T-helper 1 cell treated with Interleukin-12 subunit alpha and Interleukin-12 subunit beta and Interleukin-4 antibody, amounts not matched to agents 30 μg/mL and 1 μg/mL, for 36 hours (primary cell): ENCODE measurements around the gene EDDM13.

Experiments
- H3K27ac Mint-ChIP-seq: one replicate; pipeline ENCODE4 v1.8.0; 2021; ENCODE audit warnings: mild to moderate bottlenecking, mixed read lengths
- H3K27me3 Mint-ChIP-seq: one replicate; pipeline ENCODE4 v1.8.0; 2021; ENCODE audit warnings: low read depth, mixed read lengths
- H3K36me3 Mint-ChIP-seq: one replicate; pipeline ENCODE4 v1.8.0; 2021; ENCODE audit warnings: low read depth, mixed read lengths
- H3K4me1 Mint-ChIP-seq: one replicate; pipeline ENCODE4 v1.8.0; 2021; ENCODE audit warnings: low read depth, mixed read lengths
- H3K4me3 Mint-ChIP-seq: one replicate; pipeline ENCODE4 v1.8.0; 2021; ENCODE audit warnings: mild to moderate bottlenecking, moderate library complexity, mixed read lengths
- H3K9me3 Mint-ChIP-seq: one replicate; pipeline ENCODE4 v1.8.0; 2021; ENCODE audit warnings: mixed read lengths

The EDDM13 gene

GRCh38 chr19:56308792-56309191, 36.2 kb downstream of the EDDM13 start:
- Mint-ChIP-seq H3K36me3 (peaks cover 7% of the 10 kb centered on the region), H3K27ac (no peak overlapping the region), H3K4me3 (no peak overlapping the region), H3K9me3 (no peaks in the 10 kb centered on the region), H3K27me3 (no peaks in the 10 kb centered on the region), H3K4me1 (peaks cover 11% of the 10 kb centered on the region)

DNA sequence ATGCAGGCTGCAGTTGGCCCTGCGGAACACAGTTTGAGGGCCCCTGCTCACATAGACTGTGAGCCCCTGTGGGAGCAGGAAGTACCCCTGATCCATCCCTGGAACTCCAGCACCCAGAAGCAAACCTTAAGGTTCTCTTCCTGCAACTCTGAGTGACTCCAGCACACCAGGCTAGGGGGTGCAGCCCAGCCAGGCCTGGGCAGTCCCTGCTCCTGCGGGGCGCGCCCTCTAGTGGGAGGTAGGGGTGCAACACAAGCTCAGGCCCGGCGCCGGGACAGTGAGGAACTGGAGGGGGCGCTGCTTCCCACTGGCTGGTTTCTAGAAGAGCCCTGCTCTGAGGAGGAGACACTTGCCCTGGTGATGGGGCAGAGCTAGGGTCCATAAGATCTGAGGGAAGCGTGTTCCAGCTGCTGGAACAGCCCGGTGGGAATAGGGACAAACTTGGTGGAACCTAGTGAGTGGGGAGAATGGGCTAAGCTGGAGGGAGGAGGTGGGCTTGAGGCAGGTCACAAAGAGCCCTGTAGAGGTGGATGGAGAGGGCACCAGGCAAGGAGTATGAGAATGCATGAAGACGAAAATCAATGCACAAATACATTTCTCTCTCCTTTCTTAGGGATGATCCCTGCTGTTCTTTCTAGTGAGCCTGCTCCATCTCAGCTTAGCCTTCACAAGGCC, 37.1 kb downstream of the EDDM13 start:
- Mint-ChIP-seq H3K27ac (no peak overlapping the region), H3K4me1 (peaks cover 13% of the 10 kb centered on the region), H3K27me3 (no peaks in the 10 kb centered on the region), H3K36me3 (peaks cover 7% of the 10 kb centered on the region), H3K4me3 (no peak overlapping the region), H3K9me3 (no peaks in the 10 kb centered on the region)

GRCh38 chr19:56310462-56310861, 37.9 kb downstream of the EDDM13 start:
- Mint-ChIP-seq H3K9me3 (no peaks in the 10 kb centered on the region), H3K36me3 (peaks cover 7% of the 10 kb centered on the region), H3K4me1 (peaks cover 13% of the 10 kb centered on the region), H3K27me3 (no peaks in the 10 kb centered on the region), H3K4me3 (no peak overlapping the region), H3K27ac (no peak overlapping the region)

DNA sequence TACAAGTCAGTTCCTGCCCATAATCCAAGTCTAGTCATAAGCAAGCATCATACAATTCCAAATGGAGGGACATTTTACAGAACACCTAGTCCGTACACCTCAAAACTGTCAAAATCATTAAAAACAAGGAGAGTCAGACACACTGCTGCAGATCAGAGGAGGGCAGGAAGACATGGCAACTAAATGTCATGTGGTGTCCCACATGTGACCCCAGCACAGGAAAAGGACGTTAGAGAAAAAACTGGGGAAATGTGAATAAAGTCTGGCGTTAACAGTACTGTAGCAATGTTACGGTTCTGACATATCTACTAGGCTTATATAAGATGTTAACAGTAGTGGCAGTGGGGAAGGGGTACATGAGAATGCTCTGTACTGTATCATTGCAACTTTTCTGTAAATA, 39.8 kb downstream of the EDDM13 start:
- no peaks in the 10 kb centered on the region for H3K27me3 Mint-ChIP-seq
- H3K9me3 Mint-ChIP-seq: no peaks in the 10 kb centered on the region
- H3K4me3 Mint-ChIP-seq: peak overlapping the region; percentile 34
- H3K4me1 Mint-ChIP-seq: peaks cover 13% of the 10 kb centered on the region
- H3K36me3 Mint-ChIP-seq: peaks cover 7% of the 10 kb centered on the region
- H3K27ac Mint-ChIP-seq: peak overlapping the region; percentile 36

DNA sequence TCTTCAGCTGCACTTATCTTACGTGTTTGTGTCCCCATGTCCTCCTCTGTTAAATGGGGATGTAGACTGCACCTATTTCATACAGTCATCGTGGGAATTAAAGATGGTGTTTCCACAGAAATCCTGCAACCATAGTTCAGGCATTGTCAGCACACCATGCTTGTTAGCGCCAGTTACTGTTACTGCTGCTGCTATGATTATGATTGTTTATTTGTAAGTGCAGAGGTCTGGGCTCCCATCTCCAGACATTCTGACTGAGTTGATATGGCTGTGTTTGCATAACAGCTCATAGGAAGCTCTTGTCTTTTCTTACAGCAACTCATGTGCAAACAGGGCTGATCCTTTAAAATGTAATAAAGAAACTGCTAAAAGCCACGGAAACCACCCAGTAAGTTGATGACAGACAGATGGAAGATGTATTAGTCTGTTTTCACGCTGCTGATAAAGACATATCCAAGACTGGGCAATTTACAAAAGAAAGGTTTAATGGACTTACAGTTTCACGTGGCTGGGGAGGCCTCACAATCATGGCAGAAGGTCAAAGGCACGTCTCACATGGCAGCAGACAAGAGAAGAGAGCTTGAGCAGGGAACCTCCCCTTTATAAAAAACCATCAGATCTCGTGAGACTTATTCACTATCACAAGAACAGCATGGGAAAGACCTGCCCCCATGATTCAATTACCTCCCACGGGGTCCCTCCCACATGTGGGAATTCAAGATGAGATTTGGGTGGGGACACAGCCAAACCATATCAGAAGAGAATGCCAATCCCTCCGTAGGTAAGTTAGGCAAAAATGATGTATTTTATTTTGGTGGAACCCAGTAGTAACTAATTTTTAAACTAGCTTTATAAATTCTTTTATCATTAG, 40.5 kb downstream of the EDDM13 start:
- Mint-ChIP-seq H3K4me3 (peak overlapping the region; percentile 96), H3K4me1 (peaks cover 13% of the 10 kb centered on the region), H3K27ac (peak overlapping the region; percentile 99), H3K9me3 (no peaks in the 10 kb centered on the region), H3K27me3 (no peaks in the 10 kb centered on the region), H3K36me3 (peaks cover 7% of the 10 kb centered on the region)

- peak overlapping the region; percentile 96 for H3K4me3 Mint-ChIP-seq
- H3K36me3 Mint-ChIP-seq: peaks cover 7% of the 10 kb centered on the region
- no peaks in the 10 kb centered on the region for H3K9me3 Mint-ChIP-seq
- no peaks in the 10 kb centered on the region for H3K27me3 Mint-ChIP-seq
- peak overlapping the region; percentile 99 for H3K27ac Mint-ChIP-seq
- H3K4me1 Mint-ChIP-seq: peaks cover 13% of the 10 kb centered on the region
Measured at GRCh38 chr19:56314018-56314380, 41.5 kb downstream of the EDDM13 start.

GRCh38 chr19:56314381-56315076, 42.0 kb downstream of the EDDM13 start, which contains the start of gene ZSCAN5A:
ZSCAN5A (minus strand) TSS chr19:56314839; CDS start chr19:56225046, 89,793 bp downstream.
- peak within 1 kb of the TSS; percentile 99 for H3K27ac Mint-ChIP-seq
- no peaks in the 10 kb centered on the region for H3K27me3 Mint-ChIP-seq
- H3K9me3 Mint-ChIP-seq: no peaks in the 10 kb centered on the region
- peak within 1 kb of the TSS; percentile 96 for H3K4me3 Mint-ChIP-seq
- H3K36me3 Mint-ChIP-seq: peaks cover 7% of the 10 kb centered on the region
- H3K4me1 Mint-ChIP-seq: peaks cover 13% of the 10 kb centered on the region

DNA sequence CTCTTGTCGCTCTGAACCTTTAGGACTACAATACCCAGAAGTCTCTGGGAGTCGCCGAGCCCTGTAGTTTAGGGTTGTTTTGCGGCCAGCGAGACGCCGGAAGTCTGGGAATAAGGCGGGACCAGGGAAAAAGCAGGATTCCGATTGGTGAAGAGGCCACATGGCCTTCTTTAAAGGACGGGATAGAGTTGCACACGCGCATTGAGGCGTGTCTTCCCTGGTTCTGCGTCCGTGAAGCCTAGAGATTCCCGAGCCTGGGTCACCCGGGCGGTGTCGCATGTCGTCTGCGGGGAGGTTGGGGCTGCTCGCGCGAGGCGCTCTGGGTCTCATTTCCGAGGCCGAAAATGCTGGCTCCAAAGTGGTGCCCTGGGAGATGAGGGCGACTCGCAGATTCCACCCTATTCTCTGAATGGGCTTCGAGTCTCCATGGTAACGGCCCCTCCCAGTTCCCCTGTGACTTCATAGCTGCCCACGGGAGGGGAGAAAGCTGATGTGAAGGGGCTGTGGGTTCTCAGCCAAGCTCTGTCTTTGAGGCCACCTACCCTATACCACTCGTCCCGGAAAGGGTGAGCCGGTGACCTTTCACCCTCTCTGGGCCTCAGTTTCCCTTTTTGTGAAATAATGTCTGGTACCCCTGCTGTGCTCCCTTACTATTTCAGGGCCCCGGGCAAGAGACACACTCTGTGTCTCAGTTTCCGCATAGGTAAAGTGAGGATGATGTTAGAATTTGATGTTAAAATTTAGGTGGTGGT, 42.7 kb downstream of the EDDM13 start:
- Mint-ChIP-seq H3K36me3 (peaks cover 7% of the 10 kb centered on the region), H3K4me1 (peaks cover 13% of the 10 kb centered on the region), H3K27ac (peak overlapping the region; percentile 99), H3K9me3 (no peaks in the 10 kb centered on the region), H3K4me3 (peak overlapping the region; percentile 96), H3K27me3 (no peaks in the 10 kb centered on the region)

DNA sequence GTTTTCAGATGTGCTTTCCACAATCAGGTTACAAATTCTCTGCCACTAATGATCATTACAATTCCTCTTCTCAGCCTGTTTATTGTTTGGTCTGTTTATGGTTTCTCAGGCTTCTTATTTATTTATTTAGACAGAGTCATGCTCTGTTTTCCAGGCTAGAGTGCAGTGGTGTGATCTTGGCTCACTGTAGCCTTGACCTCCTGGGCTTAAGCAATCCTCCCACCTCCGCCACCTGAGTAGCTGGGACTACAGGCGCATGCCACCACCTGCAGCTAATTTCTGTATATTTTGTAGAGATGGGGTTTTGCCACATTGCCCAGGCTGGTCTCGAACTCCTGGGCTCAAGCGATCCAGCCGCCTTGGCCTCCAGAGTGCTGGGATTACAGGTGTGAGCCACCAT, 44.2 kb downstream of the EDDM13 start:
- H3K4me3 Mint-ChIP-seq: no peak overlapping the region
- H3K27ac Mint-ChIP-seq: no peak overlapping the region
- H3K9me3 Mint-ChIP-seq: no peaks in the 10 kb centered on the region
- H3K36me3 Mint-ChIP-seq: peaks cover 3% of the 10 kb centered on the region
- H3K4me1 Mint-ChIP-seq: peaks cover 13% of the 10 kb centered on the region
- no peaks in the 10 kb centered on the region for H3K27me3 Mint-ChIP-seq

DNA sequence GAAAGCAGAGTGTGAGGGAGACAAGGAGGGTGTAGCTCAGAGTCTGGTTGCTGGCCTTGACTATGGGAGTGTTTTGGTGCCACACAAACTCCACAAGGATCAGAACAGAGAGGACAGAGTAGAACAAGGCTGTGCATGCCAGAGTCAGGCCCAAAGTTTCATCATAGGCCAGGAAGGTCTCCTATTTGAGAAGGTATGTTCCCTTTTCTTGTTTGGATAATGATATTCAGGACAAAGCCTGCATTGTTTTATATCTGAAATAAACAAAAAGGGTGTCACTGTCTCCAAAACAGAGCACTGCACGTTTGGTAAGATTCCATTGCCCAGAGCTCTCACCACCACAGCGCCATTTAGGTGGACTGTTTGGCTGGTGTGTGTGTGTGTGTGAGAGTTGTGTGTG, 45.2 kb downstream of the EDDM13 start:
- no peaks in the 10 kb centered on the region for H3K27me3 Mint-ChIP-seq
- H3K4me1 Mint-ChIP-seq: peaks cover 11% of the 10 kb centered on the region
- H3K36me3 Mint-ChIP-seq: no peaks in the 10 kb centered on the region
- H3K4me3 Mint-ChIP-seq: no peak overlapping the region
- no peak overlapping the region for H3K27ac Mint-ChIP-seq
- no peaks in the 10 kb centered on the region for H3K9me3 Mint-ChIP-seq

DNA sequence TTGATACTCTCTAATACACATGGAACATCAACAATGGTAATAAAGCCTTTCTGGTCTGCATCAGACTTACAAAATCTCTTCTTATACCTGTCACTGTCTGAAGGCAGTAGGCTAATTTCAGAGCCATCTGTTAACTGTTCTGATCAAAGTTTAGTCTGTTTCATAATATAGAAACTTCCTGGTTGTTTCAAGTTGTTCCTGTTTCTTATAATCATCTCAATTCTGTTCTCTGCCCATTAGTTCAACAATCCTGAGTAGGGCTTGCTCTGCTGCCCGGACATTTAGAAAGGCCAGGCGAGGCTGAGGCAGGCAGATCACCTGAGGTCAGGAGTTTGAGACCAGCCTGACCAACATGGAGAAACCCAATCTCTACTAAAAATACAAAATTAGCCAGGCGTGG, 47.4 kb downstream of the EDDM13 start:
- no peaks in the 10 kb centered on the region for H3K27me3 Mint-ChIP-seq
- H3K36me3 Mint-ChIP-seq: no peaks in the 10 kb centered on the region
- H3K9me3 Mint-ChIP-seq: peaks cover 4% of the 10 kb centered on the region
- H3K27ac Mint-ChIP-seq: no peak overlapping the region
- H3K4me3 Mint-ChIP-seq: no peak overlapping the region
- peaks cover 3% of the 10 kb centered on the region for H3K4me1 Mint-ChIP-seq

- peaks cover 4% of the 10 kb centered on the region for H3K9me3 Mint-ChIP-seq
- no peaks in the 10 kb centered on the region for H3K27me3 Mint-ChIP-seq
- H3K36me3 Mint-ChIP-seq: no peaks in the 10 kb centered on the region
- H3K4me3 Mint-ChIP-seq: no peak overlapping the region
- no peak overlapping the region for H3K27ac Mint-ChIP-seq
- H3K4me1 Mint-ChIP-seq: peaks cover 3% of the 10 kb centered on the region
Measured at GRCh38 chr19:56321254-56321988, 48.9 kb downstream of the EDDM13 start.

DNA sequence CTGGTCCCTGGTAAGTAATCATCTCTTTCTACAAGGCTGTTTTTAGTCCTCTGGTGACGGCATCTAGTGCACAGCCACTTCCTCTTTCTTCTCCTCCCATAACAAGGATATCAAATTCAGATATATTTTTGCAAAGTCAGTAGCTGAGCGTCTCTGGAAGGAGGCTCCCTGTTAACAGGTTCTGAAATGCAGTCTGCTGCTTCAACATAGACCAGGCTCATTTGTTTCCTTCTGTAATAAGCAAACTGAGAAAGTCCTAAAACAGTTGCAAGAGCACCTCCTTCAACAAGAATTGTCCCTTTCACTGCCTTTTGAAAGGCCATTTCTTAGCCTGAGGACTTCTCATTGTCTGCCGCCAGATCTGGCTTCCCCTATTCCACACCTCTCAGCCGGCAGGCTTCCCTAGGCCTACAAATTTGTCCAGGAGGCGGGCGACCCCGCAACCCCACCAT, 49.5 kb downstream of the EDDM13 start:
- H3K4me3 Mint-ChIP-seq: no peak overlapping the region
- peaks cover 3% of the 10 kb centered on the region for H3K4me1 Mint-ChIP-seq
- no peak overlapping the region for H3K27ac Mint-ChIP-seq
- no peaks in the 10 kb centered on the region for H3K27me3 Mint-ChIP-seq
- peaks cover 4% of the 10 kb centered on the region for H3K9me3 Mint-ChIP-seq
- no peaks in the 10 kb centered on the region for H3K36me3 Mint-ChIP-seq
